ENCODE data around the gene KCNG1.
"Not testable (repeated sequence)": the region's sequence is repeated elsewhere in the genome, so short reads cannot be mapped to it uniquely, and the experiment has no call there.

The KCNG1 gene

GRCh38 chr20:50983321-50983720 is 39.6 kb downstream of the KCNG1 start:
- no peak for DNase-seq

GRCh38 chr20:50982363-50982762 is 40.5 kb downstream of the KCNG1 start:
- no peak for DNase-seq

- no peak for DNase-seq
Observed at GRCh38 chr20:50981714-50982048, 41.2 kb downstream of the KCNG1 start.

- DNase-seq, result peak in 5 of 14 donors; percentile 3 to 21 (median 20)
Observed at GRCh38 chr20:50980851-50981713, 41.8 kb downstream of the KCNG1 start.

- DNase-seq, result no peak
Observed at GRCh38 chr20:50980071-50980681, 42.7 kb downstream of the KCNG1 start.

- not testable (repeated sequence) for DNase-seq
Observed at GRCh38 chr20:50978533-50978932, 44.4 kb downstream of the KCNG1 start.

GRCh38 chr20:50977066-50978021 is 45.6 kb downstream of the KCNG1 start:
- DNase-seq, result no peak

- no peak for DNase-seq
Observed at GRCh38 chr20:50975701-50976330, 47.1 kb downstream of the KCNG1 start.

- no peak for DNase-seq
Observed at GRCh38 chr20:50969912-50970311, 53.0 kb downstream of the KCNG1 start.

GRCh38 chr20:50969435-50969834 is 53.5 kb downstream of the KCNG1 start:
- DNase-seq, result no peak

- DNase-seq, result no peak
Observed at GRCh38 chr20:50968289-50968688, 54.6 kb downstream of the KCNG1 start.

GRCh38 chr20:50967586-50967985 is 55.3 kb downstream of the KCNG1 start:
- no peak for DNase-seq

GRCh38 chr20:50959543-50960126 is 63.3 kb downstream of the KCNG1 start:
- DNase-seq, result no peak

GRCh38 chr20:50958615-50959542 is 64.0 kb downstream of the KCNG1 start, which contains the start of gene MOCS3:
MOCS3 (plus strand) TSS chr20:50958818; CDS start chr20:50958843, 25 bp downstream.
- peak in 13 of 14 donors; percentile 22 to 97 (median 88) for DNase-seq

GRCh38 chr20:50957798-50958614 is 64.9 kb downstream of the KCNG1 start, which contains the start of gene DPM1:
DPM1 (minus strand) TSS chr20:50958532; CDS start chr20:50958523, 9 bp downstream.
- DNase-seq, result peak; percentile 29 to 97 (median 88)

- no peak for DNase-seq
Observed at GRCh38 chr20:50957276-50957675, 65.6 kb downstream of the KCNG1 start.

GRCh38 chr20:50953821-50954220 is 69.1 kb downstream of the KCNG1 start:
- DNase-seq, result no peak

All from C1 segment of cervical spinal cord (tissue), 14 donors.